ENCODE data around the gene CREB3.

The CREB3 gene

GRCh38 chr9:35719546-35719945 is 12.9 kb upstream of the CREB3 start:
- intact Hi-C loops (cut with DNase I) = no loop called here
- no peak for DNase-seq

- intact Hi-C loops (cut with DNase I) = no loop called here
- no peak for DNase-seq
Measured at GRCh38 chr9:35723426-35723825, 9.0 kb upstream of the CREB3 start.

- intact Hi-C loops (cut with DNase I) = no loop called here
Measured at GRCh38 chr9:35723908-35724307, 8.6 kb upstream of the CREB3 start.

GRCh38 chr9:35725362-35725761 is 7.1 kb upstream of the CREB3 start:
- DNase-seq = peak in 1 of 10 donors; percentile 9
- intact Hi-C loops (cut with DNase I) = loop anchor here (5.0 kb wide), 1 partner anchor 33 kb away; no protein-coding TSS in a partner anchor

More at GRCh38 chr9:35723908-35724307, 8.6 kb upstream of the CREB3 start:
- no peak for DNase-seq

- intact Hi-C loops (cut with DNase I) = loop anchor here (5.0 kb wide), 1 partner anchor 35 kb away; no protein-coding TSS in a partner anchor
- DNase-seq = peak in 3 of 10 donors; percentile 39 to 92 (median 64)
Measured at GRCh38 chr9:35726931-35727330, 5.5 kb upstream of the CREB3 start.

GRCh38 chr9:35727676-35728040 is 4.8 kb upstream of the CREB3 start:
- no peak for DNase-seq
- intact Hi-C loops (cut with DNase I) = loop anchor here (5.0 kb wide), 1 partner anchor 35 kb away; no protein-coding TSS in a partner anchor

GRCh38 chr9:35728041-35728971 is 4.2 kb upstream of the CREB3 start:
- intact Hi-C loops (cut with DNase I) = loop anchor here (5.0 kb wide), 1 partner anchor 36 kb away; no protein-coding TSS in a partner anchor
- peak in 4 of 10 donors; percentile 27 to 92 (median 53) for DNase-seq

GRCh38 chr9:35729101-35729500 is 3.4 kb upstream of the CREB3 start:
- no peak for DNase-seq
- intact Hi-C loops (cut with DNase I) = loop anchor here (5.0 kb wide), 1 partner anchor 37 kb away; no protein-coding TSS in a partner anchor

GRCh38 chr9:35729700-35730485 is 2.6 kb upstream of the CREB3 start:
- intact Hi-C loops (cut with DNase I) = loop anchor here (5.0 to 10.0 kb wide), 3 partner anchors 38 to 635 kb away; partner anchors contain the start of genes FAM221B, PIGO and TMEM8B

GRCh38 chr9:35730486-35730854 is 2.0 kb upstream of the CREB3 start:
- intact Hi-C loops (cut with DNase I) = loop anchor here (5.0 to 10.0 kb wide), 2 partner anchors 97 to 636 kb away; partner anchors contain the start of genes FAM221B, PIGO and TMEM8B
- no peak for DNase-seq

More at GRCh38 chr9:35729700-35730485, 2.6 kb upstream of the CREB3 start:
- DNase-seq = peak in 3 of 10 donors; percentile 28 to 88 (median 32)

GRCh38 chr9:35731415-35732184 is 866 bp upstream of the CREB3 start:
- peak in 2 of 10 donors; percentile 26 to 86 for DNase-seq
- intact Hi-C loops (cut with DNase I) = loop anchor here (2.0 to 10.0 kb wide), 4 partner anchors 75 to 637 kb away; partner anchors contain the start of genes FAM221B, PIGO, TESK1 and TMEM8B

GRCh38 chr9:35732800-35733541 is 505 bp downstream of the CREB3 start:
- peak in 1 of 10 donors; percentile 23 for DNase-seq
- intact Hi-C loops (cut with DNase I) = loop anchor here (2.0 to 10.0 kb wide), 4 partner anchors 76 to 638 kb away; partner anchors contain the start of genes FAM221B, PIGO, TESK1 and TMEM8B

- intact Hi-C loops (cut with DNase I) = loop anchor here (5.0 to 10.0 kb wide), 2 partner anchors 93 to 639 kb away; partner anchors contain the start of genes FAM221B, PIGO and TMEM8B
- no peak for DNase-seq
Measured at GRCh38 chr9:35734096-35734495, 1.6 kb downstream of the CREB3 start.

GRCh38 chr9:35736201-35736633 is 3.8 kb downstream of the CREB3 start:
- intact Hi-C loops (cut with DNase I) = loop anchor here (10.0 kb wide), 1 partner anchor 641 kb away; the partner anchor contains the start of gene PIGO
- DNase-seq = peak in 6 of 10 donors; percentile 31 to 90 (median 60)

- intact Hi-C loops (cut with DNase I) = loop anchor here (10.0 kb wide), 1 partner anchor 642 kb away; the partner anchor contains the start of gene PIGO
Measured at GRCh38 chr9:35737143-35737542, 4.7 kb downstream of the CREB3 start.

GRCh38 chr9:35738186-35738585 is 5.7 kb downstream of the CREB3 start:
- no peak for DNase-seq
- intact Hi-C loops (cut with DNase I) = loop anchor here (10.0 kb wide), 1 partner anchor 643 kb away; the partner anchor contains the start of gene PIGO

More at GRCh38 chr9:35737143-35737542, 4.7 kb downstream of the CREB3 start:
- no peak for DNase-seq

- DNase-seq = no peak
- intact Hi-C loops (cut with DNase I) = loop anchor here (10.0 kb wide), 1 partner anchor 644 kb away; the partner anchor contains the start of gene PIGO
Measured at GRCh38 chr9:35738924-35739323, 6.5 kb downstream of the CREB3 start.

GRCh38 chr9:35740243-35740642 is 7.8 kb downstream of the CREB3 start:
- intact Hi-C loops (cut with DNase I) = no loop called here
- DNase-seq = no peak
